ENCODE results near the gene NCAM1.
"Not testable (repeated sequence)": the region's sequence is repeated elsewhere in the genome, so short reads cannot be mapped to it uniquely, and the experiment has no call there.

NCAM1 gene

GRCh38 chr11:113277907-113278306 is 316.7 kb downstream of the NCAM1 start:
- DNase-seq (ENCODE audit: low spot score): no peak

DNA sequence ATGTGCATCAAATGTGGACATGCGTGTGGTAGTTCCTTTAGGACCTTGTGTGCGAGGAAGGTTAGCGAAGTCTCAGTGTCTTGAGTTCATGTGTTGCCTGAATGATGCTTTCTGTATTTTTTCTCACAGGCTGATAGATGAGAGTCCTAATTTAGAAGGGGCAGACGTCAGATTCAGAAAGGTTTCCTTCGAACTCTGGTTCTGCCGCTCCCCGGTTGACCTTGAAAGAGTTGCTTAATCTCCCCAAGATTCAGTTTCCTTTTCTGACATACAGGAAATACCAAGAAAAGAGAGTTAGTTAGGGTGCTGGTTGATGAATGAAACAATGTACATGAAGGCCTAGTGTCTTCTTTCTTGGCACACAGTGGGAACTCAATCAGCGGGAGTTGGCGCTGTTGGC is 317.3 kb downstream of the NCAM1 start:
- DNase-seq (ENCODE audit: low spot score): no peak

- DNase-seq (ENCODE audit: low spot score): no peak
These were observed 317.7 kb downstream of the NCAM1 start for GRCh38 chr11:113278925-113279324.

DNA sequence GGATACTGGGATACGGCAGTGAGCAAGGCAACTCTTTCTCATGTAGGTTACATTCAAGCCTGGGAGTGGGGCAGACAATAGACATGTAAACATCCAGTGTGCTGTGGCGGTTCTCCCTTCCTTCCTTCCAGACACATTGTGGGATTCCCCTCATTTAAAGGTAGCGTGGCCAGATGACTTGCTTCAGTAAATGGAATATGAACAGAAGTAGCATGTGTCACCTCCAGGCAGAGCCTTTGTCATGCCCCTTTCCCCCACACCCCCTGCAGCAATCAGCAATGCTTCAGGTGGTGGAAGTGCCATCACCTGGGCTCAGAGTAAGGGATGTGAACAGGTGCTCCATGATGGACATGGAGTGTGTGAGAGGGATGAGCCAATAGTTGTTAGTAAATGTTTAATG is 318.4 kb downstream of the NCAM1 start:
- DNase-seq (ENCODE audit: low spot score): no peak

- no peak for DNase-seq (ENCODE audit: low spot score)
These were observed 320.0 kb downstream of the NCAM1 start for GRCh38 chr11:113281052-113281725.

DNA sequence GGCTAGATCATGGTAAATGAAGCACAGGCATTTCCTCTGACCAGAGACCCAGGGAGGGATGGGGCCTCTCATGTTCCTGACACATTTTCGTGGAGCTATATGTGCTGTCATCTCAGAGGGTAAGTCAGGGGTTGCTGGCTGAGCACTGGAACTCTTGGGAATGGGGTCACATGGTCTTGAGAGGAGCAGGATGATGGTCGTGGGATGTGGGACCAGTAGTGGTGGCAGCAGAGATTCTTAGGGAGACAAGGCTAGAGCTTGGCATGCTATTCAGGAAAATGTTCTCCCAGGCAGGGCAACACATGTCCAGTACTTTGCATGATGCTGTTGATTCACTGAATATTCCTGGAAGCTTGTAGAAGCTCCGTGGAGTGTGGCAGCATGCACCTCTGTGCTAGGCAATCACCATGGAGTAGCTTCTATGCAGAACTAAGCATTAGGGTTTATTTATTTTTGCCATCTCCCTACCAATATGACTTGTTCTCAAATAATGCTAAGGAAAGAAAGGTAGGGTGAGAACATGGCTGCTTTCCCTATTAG is 321.7 kb downstream of the NCAM1 start:
- DNase-seq (ENCODE audit: low spot score): no peak

- DNase-seq (ENCODE audit: low spot score): no peak
These were observed 322.7 kb downstream of the NCAM1 start for GRCh38 chr11:113283881-113284280.

- no peak for DNase-seq (ENCODE audit: low spot score)
These were observed 324.8 kb downstream of the NCAM1 start for GRCh38 chr11:113286009-113286408.

GRCh38 chr11:113286509-113287497 is 325.6 kb downstream of the NCAM1 start:
- no peak for DNase-seq (ENCODE audit: low spot score)

DNA sequence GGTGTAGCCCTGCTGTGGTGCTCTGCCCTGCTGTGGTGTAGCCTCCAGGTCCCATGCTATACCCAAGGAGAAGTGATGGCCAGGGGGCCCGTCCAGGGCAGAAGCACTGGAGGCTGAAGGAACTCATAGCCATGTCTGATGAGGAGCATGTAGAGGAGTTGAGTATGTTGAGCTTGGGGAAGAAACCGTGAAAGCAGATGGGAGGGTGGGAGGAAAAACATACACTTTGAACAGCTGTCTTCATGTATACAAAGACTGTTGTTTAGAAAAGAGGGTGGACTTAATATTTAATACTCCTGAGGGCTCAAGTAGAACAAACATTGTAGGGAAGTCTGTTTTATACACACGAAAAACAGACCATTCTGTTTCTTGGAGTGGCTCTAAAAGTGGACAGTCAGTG is 326.6 kb downstream of the NCAM1 start:
- DNase-seq (ENCODE audit: low spot score): no peak

DNA sequence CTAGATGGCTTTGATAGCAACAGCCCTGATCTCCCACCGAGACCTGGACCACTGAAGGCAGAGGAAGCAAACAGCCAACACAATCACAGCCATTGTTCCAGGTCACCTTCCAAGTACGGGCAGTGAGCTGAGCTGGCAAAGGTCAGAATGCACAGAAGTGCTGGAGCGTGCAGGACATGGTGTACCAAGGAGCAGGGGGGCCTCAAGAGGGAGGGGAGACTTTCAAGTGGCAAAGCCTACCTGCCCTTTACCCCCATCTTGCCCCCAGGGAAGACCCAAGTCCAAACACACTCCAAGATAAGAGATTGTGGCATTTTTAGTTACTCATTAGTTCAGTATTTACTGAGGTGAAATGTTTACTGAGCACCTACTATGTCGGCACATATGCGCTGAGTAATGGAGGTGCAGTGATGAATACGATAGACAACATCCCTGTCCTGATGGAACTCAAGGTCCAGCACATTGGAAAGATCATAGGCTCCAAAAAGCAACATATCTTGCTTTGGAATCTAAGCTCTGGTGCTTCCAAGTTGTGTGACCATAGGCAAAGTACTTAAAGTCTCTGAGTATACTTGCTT is 327.2 kb downstream of the NCAM1 start:
- no peak for DNase-seq (ENCODE audit: low spot score)

GRCh38 chr11:113289431-113290187 is 328.4 kb downstream of the NCAM1 start:
- DNase-seq (ENCODE audit: low spot score): peak; percentile 69

GRCh38 chr11:113293936-113294335 is 332.7 kb downstream of the NCAM1 start:
- no peak for DNase-seq (ENCODE audit: low spot score)

DNA sequence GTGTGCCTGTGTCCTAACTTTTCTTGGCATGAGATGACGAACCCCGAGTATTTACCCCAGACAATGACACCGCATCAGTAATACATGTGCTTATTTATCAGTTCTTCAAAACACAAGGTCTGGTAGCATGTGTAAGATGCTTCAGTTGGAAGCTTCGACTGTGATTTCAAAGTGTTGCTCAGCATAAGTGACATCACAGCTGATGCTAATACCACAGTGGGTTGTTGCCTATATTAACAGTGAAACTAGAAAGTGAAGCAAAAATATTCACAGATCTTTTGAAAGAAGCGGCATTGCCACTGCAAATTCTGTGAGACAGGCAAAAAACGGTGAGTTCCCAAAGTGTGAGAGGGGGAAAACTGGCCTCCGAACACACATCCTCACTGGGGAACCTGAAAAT is 334.8 kb downstream of the NCAM1 start:
- no peak for DNase-seq (ENCODE audit: low spot score)

GRCh38 chr11:113296447-113297205 is 335.4 kb downstream of the NCAM1 start:
- no peak for DNase-seq (ENCODE audit: low spot score)

- not testable (repeated sequence) for DNase-seq (ENCODE audit: low spot score)
These were observed 337.3 kb downstream of the NCAM1 start for GRCh38 chr11:113298496-113298895.

DNA sequence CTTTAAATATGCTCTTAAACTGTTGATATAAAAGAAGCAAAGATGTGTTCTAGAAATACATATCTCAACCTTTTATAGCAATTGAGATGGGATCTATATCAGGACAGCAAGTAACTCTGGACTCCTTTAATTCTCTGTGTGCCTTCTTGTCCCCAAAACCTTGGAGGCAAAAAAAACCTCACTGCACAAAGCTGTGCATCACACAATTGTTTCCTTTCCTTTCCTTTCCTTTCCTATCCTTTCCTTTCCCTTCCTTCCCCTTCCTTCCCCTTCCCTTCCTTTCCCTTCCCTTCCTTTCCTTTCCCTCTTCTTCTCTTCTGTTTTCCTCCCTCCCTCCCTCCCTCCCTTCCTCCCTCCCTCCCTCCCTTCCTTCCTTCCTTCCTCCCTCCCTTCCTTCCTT is 343.7 kb downstream of the NCAM1 start:
- no peak for DNase-seq (ENCODE audit: low spot score)

DNA sequence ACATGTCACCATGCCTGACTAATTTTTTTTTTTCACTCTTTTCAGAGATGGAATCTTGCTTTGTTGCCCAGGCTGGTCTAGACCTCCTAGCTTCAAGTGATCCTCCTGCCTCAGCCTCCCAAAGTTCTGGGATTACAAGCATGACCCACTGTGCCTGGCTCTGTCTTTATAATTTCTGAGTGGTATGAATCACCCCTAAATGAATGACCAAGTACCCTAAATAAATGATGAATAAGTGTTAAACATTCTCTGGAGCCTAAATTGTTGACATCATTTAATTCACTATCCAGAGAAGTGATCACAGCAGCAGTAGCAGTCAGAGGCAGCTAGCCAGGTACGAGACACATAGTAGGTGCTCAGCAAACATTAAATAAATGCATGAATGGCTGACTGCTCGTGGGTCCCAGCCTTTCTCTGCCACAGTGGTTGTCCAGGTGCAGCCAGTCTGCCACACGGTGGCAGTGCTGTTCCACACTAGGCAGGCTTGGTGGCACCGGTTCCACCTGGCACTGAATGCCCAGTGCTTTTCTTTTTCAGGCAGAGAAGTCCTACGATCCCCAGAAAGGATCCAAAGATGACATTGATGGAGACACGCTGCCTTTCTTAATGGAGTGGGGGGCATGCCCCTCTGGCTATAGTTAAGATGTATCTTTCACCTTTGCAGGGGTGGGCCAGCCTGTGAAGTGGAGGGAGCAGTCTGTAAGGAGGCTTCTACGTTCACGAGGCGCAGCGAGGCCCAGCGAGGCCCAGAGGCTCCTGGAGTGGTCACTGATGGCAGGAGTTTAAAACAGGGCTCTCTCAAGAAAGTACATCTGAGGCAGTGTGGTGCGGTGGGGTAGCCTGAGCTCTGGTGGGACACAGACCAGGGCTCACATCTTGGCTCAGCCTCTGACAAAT is 344.5 kb downstream of the NCAM1 start:
- peak; percentile 78 for DNase-seq (ENCODE audit: low spot score)

GRCh38 chr11:113308601-113309000 is 347.4 kb downstream of the NCAM1 start:
- DNase-seq (ENCODE audit: low spot score): no peak

GRCh38 chr11:113311536-113311935 is 350.3 kb downstream of the NCAM1 start:
- DNase-seq (ENCODE audit: low spot score): no peak

Data from NAMALWA (cell line).